ENCODE data around the gene NEK9. TPM values are rescaled to one million over a fixed set of nuclear protein-coding genes. Genes with fewer than 3 reads are reported as not detected.

NEK9 gene
- total RNA-seq, 1 donor from 2014 or later, result 123 TPM

- Histone ChIP-seq H3K9me3 (replicated peaks) (no peaks in the 10 kb centered on the region), H3K4me1 (peaks cover 75% of the 10 kb centered on the region), H3K27ac (replicated peaks) (peak overlapping the region; percentile 96), H3K27me3 (ENCODE audit: low read depth) (no peaks in the 10 kb centered on the region), H3K36me3 (no peaks in the 10 kb centered on the region), H3K4me3 (peak overlapping the region; percentile 70)
- TF ChIP-seq CTCF (IDR thresholded peaks at IDR 0.05; ENCODE audit: borderline replicate concordance), result no peak
- no peak for DNase-seq
- intact Hi-C loops (cut with micrococcal nuclease), result loop anchor here (10.0 kb wide), 1 partner anchor 122 kb away; no protein-coding TSS in a partner anchor
These were observed 59.6 kb downstream of the NEK9 start for GRCh38 chr14:75067212-75067611.

GRCh38 chr14:75066691-75067090, 60.2 kb downstream of the NEK9 start:
- Histone ChIP-seq H3K4me1 (peaks cover 70% of the 10 kb centered on the region), H3K27me3 (ENCODE audit: low read depth) (no peaks in the 10 kb centered on the region), H3K9me3 (replicated peaks) (no peaks in the 10 kb centered on the region), H3K4me3 (no peak overlapping the region), H3K36me3 (no peaks in the 10 kb centered on the region), H3K27ac (replicated peaks) (no peak overlapping the region)
- DNase-seq, result no peak
- intact Hi-C loops (cut with micrococcal nuclease), result loop anchor here (10.0 kb wide), 1 partner anchor 122 kb away; no protein-coding TSS in a partner anchor
- no peak for TF ChIP-seq CTCF (IDR thresholded peaks at IDR 0.05; ENCODE audit: borderline replicate concordance)

GRCh38 chr14:75064205-75064567, 62.7 kb downstream of the NEK9 start:
- peaks cover 6% of the 10 kb centered on the region for H3K9me3 ChIP-seq (replicated peaks)
- H3K27ac ChIP-seq (replicated peaks), result peak overlapping the region; percentile 81
- peak overlapping the region; percentile 91 for H3K4me3 ChIP-seq
- intact Hi-C loops (cut with micrococcal nuclease), result loop anchor here (10.0 kb wide), 1 partner anchor 119 kb away; no protein-coding TSS in a partner anchor
- peaks cover 48% of the 10 kb centered on the region for H3K4me1 ChIP-seq
- no peak for DNase-seq
- H3K36me3 ChIP-seq, result no peaks in the 10 kb centered on the region
- H3K27me3 ChIP-seq (ENCODE audit: low read depth), result no peaks in the 10 kb centered on the region
- no peak for TF ChIP-seq CTCF (IDR thresholded peaks at IDR 0.05; ENCODE audit: borderline replicate concordance)

GRCh38 chr14:75063491-75064204, 63.2 kb downstream of the NEK9 start, which contains the start of gene ACYP1:
Gene ACYP1 (minus strand): TSS chr14:75064024. CDS start chr14:75063553, 471 bp downstream.
- peaks cover 43% of the 10 kb centered on the region for H3K4me1 ChIP-seq
- peaks cover 6% of the 10 kb centered on the region for H3K9me3 ChIP-seq (replicated peaks)
- H3K36me3 ChIP-seq, result no peaks in the 10 kb centered on the region
- peak; percentile 93 for DNase-seq
- intact Hi-C loops (cut with micrococcal nuclease), result loop anchor here (10.0 kb wide), 1 partner anchor 119 kb away; no protein-coding TSS in a partner anchor
- no peak for TF ChIP-seq CTCF (IDR thresholded peaks at IDR 0.05; ENCODE audit: borderline replicate concordance)
- peak within 1 kb of the TSS; percentile 81 for H3K27ac ChIP-seq (replicated peaks)
- H3K4me3 ChIP-seq, result peak within 1 kb of the TSS; percentile 91
- no peaks in the 10 kb centered on the region for H3K27me3 ChIP-seq (ENCODE audit: low read depth)

- Histone ChIP-seq H3K27me3 (ENCODE audit: low read depth) (no peaks in the 10 kb centered on the region), H3K9me3 (replicated peaks) (peaks cover 6% of the 10 kb centered on the region), H3K36me3 (no peaks in the 10 kb centered on the region), H3K27ac (replicated peaks) (peak overlapping the region; percentile 81), H3K4me1 (peaks cover 36% of the 10 kb centered on the region), H3K4me3 (peak overlapping the region; percentile 91)
- intact Hi-C loops (cut with micrococcal nuclease), result loop anchor here (10.0 kb wide), 1 partner anchor 118 kb away; no protein-coding TSS in a partner anchor
- DNase-seq, result no peak
- no peak for TF ChIP-seq CTCF (IDR thresholded peaks at IDR 0.05; ENCODE audit: borderline replicate concordance)
These were observed 63.8 kb downstream of the NEK9 start for GRCh38 chr14:75063013-75063412.

All from left ventricle myocardium inferior (tissue), 1 donor.